B cell (primary cell): Measurements from ENCODE around the gene TPRG1L. TPM values are rescaled to one million over a fixed set of nuclear protein-coding genes. Genes with fewer than 3 reads are reported as not detected.

ENCODE experiments used
- ATAC-seq: fragments of 200-7000 bp; cut with Tn5 transposase; one replicate; pipeline ENCODE4 v1.10.0; 2021; ENCODE audit warnings: low read depth, mild to moderate bottlenecking, moderate number of reproducible peaks, moderate library complexity
- CTCF ChIA-PET: fragments of 350-600 bp; sonication (Branson Sonifier 250); formaldehyde crosslinking; loops from one replicate; lab custom pipeline; 2021; ENCODE audit warnings: antibody characterized with exemption, inconsistent platforms; lab: Charles Lee
- POLR2A ChIA-PET: fragments of 350-600 bp; sonication (Branson Sonifier 250); formaldehyde crosslinking; loops from one replicate; lab custom pipeline; 2021; ENCODE audit warnings: antibody characterized with exemption; lab: Charles Lee
- DNase-seq: peaks from one replicate; pipeline ENCODE4 v3.0.0; 2013
- H2AFZ ChIP-seq: 2 replicates; pipeline ENCODE4 v1.6.1; 2012; ENCODE audit warnings: mild to moderate bottlenecking, low read depth, low read length; ENCODE audit not compliant: insufficient read depth, poor library complexity, severe bottlenecking
- H3K27ac ChIP-seq, 2 donors: 1 replicate in 1 of 2; 2 replicates in 1 of 2; pipeline ENCODE4 v1.5.1; 2012 to 2013; ENCODE audit warnings: low read length in 2 of 2, mild to moderate bottlenecking in 2 of 2, moderate library complexity in 1 of 2
- H3K27me3 ChIP-seq, 4 experiments: fragments of 200-600 bp in 1 of 4; sonication (generic) in 1 of 4; replicated peaks in 1 of 4; 1 replicate in 2 of 4; 2 replicates in 2 of 4; pipeline versions ENCODE4 v1.6.1 to v1.7.0; 2013 to 2016; ENCODE audit warnings: low read length in 3 of 4, mild to moderate bottlenecking in 2 of 4, mixed read lengths in 1 of 4, moderate library complexity in 1 of 4; ENCODE audit not compliant: insufficient read depth in 4 of 4, control insufficient read depth in 3 of 4; ENCODE audit errors: control extremely low read depth in 1 of 4
- H3K36me3 ChIP-seq, 2 experiments: replicated peaks in 1 of 2; 1 replicate in 1 of 2; 2 replicates in 1 of 2; pipeline versions ENCODE4 v1.6.1 to v1.7.1; 2013; ENCODE audit warnings: low read length in 1 of 2; ENCODE audit not compliant: insufficient read depth in 2 of 2, control insufficient read depth in 1 of 2; ENCODE audit errors: control extremely low read depth in 1 of 2, extremely low read depth in 1 of 2
- H3K4me1 ChIP-seq, 2 donors: fragments of 200-600 bp in 1 of 2; sonication (generic) in 1 of 2; 1 replicate in 1 of 2; 2 replicates in 1 of 2; pipeline versions ENCODE4 v1.5.1 to v1.6.1; 2013 to 2017; ENCODE audit warnings: low read length in 2 of 2; ENCODE audit not compliant: control insufficient read depth in 2 of 2, insufficient read depth in 2 of 2
- H3K4me2 ChIP-seq: replicated peaks from 2 replicates; pipeline ENCODE3; 2012; ENCODE audit warnings: mild to moderate bottlenecking, low read depth, low read length; ENCODE audit not compliant: poor library complexity, severe bottlenecking
- H3K4me3 ChIP-seq, 5 experiments: fragments of 200-600 bp in 1 of 5; sonication (generic) in 1 of 5; 1 replicate in 3 of 5; 2 replicates in 2 of 5; pipeline versions ENCODE4 v1.5.1 to v1.7.0; 2011 to 2016; ENCODE audit warnings: low read length in 4 of 5, mild to moderate bottlenecking in 4 of 5, low read depth in 2 of 5, control low read depth in 1 of 5, moderate library complexity in 1 of 5; ENCODE audit not compliant: insufficient read depth in 1 of 5; ENCODE audit errors: control extremely low read depth in 1 of 5, extremely low read depth in 1 of 5
- H3K79me2 ChIP-seq: fragments of 200-600 bp; sonication (generic); one replicate; pipeline ENCODE4 v1.6.0; 2016; ENCODE audit warnings: low read length; ENCODE audit not compliant: control insufficient read depth, insufficient read depth
- H3K9ac ChIP-seq: fragments of 200-600 bp; sonication (generic); 2 replicates; pipeline ENCODE4 v1.6.1; 2017; ENCODE audit warnings: mild to moderate bottlenecking, low read length, moderate library complexity
- H3K9me3 ChIP-seq, 3 donors: one replicate each; pipeline versions ENCODE4 v1.6.1 to v1.7.1; 2013; ENCODE audit warnings: low read length in 2 of 3; ENCODE audit not compliant: control insufficient read depth in 2 of 3, insufficient read depth in 1 of 3; ENCODE audit errors: control extremely low read depth in 1 of 3
- H4K20me1 ChIP-seq: 2 replicates; pipeline ENCODE4 v1.6.0; 2012; ENCODE audit warnings: mild to moderate bottlenecking, low read length; ENCODE audit not compliant: insufficient read depth, control insufficient read depth, poor library complexity, severe bottlenecking
- H3K27ac Mint-ChIP-seq: one replicate; pipeline ENCODE4 v1.8.0; 2021; ENCODE audit warnings: mixed read lengths
- H3K27me3 Mint-ChIP-seq: one replicate; pipeline ENCODE4 v1.8.0; 2021; ENCODE audit warnings: mixed read lengths
- H3K4me1 Mint-ChIP-seq: one replicate; pipeline ENCODE4 v1.8.0; 2021; ENCODE audit warnings: mixed read lengths
- H3K4me3 Mint-ChIP-seq: one replicate; pipeline ENCODE4 v1.8.0; 2021; ENCODE audit warnings: mixed read lengths
- H3K9me3 Mint-ChIP-seq: one replicate; pipeline ENCODE4 v1.8.0; 2022; ENCODE audit warnings: mixed read lengths; ENCODE audit not compliant: insufficient read depth
- CTCF ChIP-seq: fragments of 200-600 bp; IDR thresholded peaks from one replicate; pipeline ENCODE4 v1.8.0; 2022; ENCODE audit warnings: antibody characterized with exemption, mild to moderate bottlenecking
- EZH2 ChIP-seq: IDR thresholded peaks from 2 replicates; pipeline ENCODE4 v1.6.1; 2012; ENCODE audit warnings: borderline replicate concordance, low read depth, mild to moderate bottlenecking, moderate library complexity, low read length; ENCODE audit not compliant: insufficient read depth, poor library complexity, severe bottlenecking
- WGBS: methylation state at CpG from one replicate; pipeline ENCODE4 v1.1.5; 2013; ENCODE audit warnings: missing lambda C conversion rate; ENCODE audit not compliant: insufficient coverage; 5-methylcytosine and 5-hydroxymethylcytosine counted together
- intact Hi-C: fragments of 100-400 bp; cut with micrococcal nuclease; formaldehyde crosslinking; loops from one replicate; pipeline ENCODE4 v1.10.0; 2022
- polyA plus RNA-seq: library from polyadenylated mRNA; depleted of rRNA; stranded (reverse); fragments of >200 nt; gene quantifications from 2 replicates; pipeline ENCODE4 v1.2.3, GENCODE V29; 2012
- total RNA-seq, 2 donors: library from RNA; stranded (reverse); fragments of 120-200 nt in 1 of 2; gene quantifications; 1 replicate in 1 of 2; 2 replicates in 1 of 2; pipeline versions ENCODE4 v1.2.3 to v1.2.4, GENCODE V29; 2013 to 2022

The TPRG1L gene
- total and polyA plus RNA-seq, 2 donors (not counting 1 experiment from before 2014, with no cell fraction given) = 19.5 to 48.6 TPM

- no peak overlapping the region for H3K9ac ChIP-seq
- POLR2A ChIA-PET = no interaction called here
- CTCF ChIA-PET = interaction anchor here (1.5 to 2.0 kb wide), 3 partner anchors 21 to 28 kb away, joined by 4 to 6 read pairs (median 4); partner anchors contain the start of gene WRAP73
- H3K27me3 ChIP-seq = peaks cover 0 to 3% (median 0%) of the 10 kb centered on the region in 4 experiments
- Mint-ChIP-seq H3K4me3 (peak overlapping the region; percentile 84), H3K27ac (peak overlapping the region; percentile 80), H3K9me3 (no peaks in the 10 kb centered on the region), H3K27me3 (no peaks in the 10 kb centered on the region), H3K4me1 (peaks cover 63% of the 10 kb centered on the region)
- H3K4me1 ChIP-seq = peaks cover 51 to 66% of the 10 kb centered on the region in 2 donors
- WGBS = 79% methylated on average over 29 of the region's 30 CpGs
- H4K20me1 ChIP-seq = no peaks in the 10 kb centered on the region
- ATAC-seq = no peak
- no peak overlapping the region for H3K4me3 ChIP-seq
- no peaks in the 10 kb centered on the region for H3K79me2 ChIP-seq
- peak overlapping the region; percentile 68 for H3K4me2 ChIP-seq
- DNase-seq = no peak
- H3K27ac ChIP-seq = peak overlapping the region in 1 of 2 donors; percentile 43
- TF ChIP-seq CTCF = no peak
- no peak overlapping the region for H2AFZ ChIP-seq
- H3K36me3 ChIP-seq = no peaks in the 10 kb centered on the region
- no peaks in the 10 kb centered on the region for H3K9me3 ChIP-seq
- intact Hi-C loops = no loop called here
Measured at GRCh38 chr1:3674100-3675094, 49.6 kb downstream of the TPRG1L start.

- H4K20me1 ChIP-seq = no peaks in the 10 kb centered on the region
- H3K9ac ChIP-seq = no peak overlapping the region
- H3K4me1 ChIP-seq = peaks cover 52 to 76% of the 10 kb centered on the region in 2 donors
- H3K27me3 ChIP-seq = peaks cover 0 to 3% (median 0%) of the 10 kb centered on the region in 4 experiments
- no peak for DNase-seq
- no peak overlapping the region for H3K4me3 ChIP-seq
- H3K9me3 ChIP-seq = peaks cover 0 to 7% (median 0%) of the 10 kb centered on the region in 3 donors
- TF ChIP-seq EZH2 (no peak), CTCF (no peak)
- Mint-ChIP-seq H3K27me3 (no peaks in the 10 kb centered on the region), H3K4me3 (no peak overlapping the region), H3K4me1 (peaks cover 74% of the 10 kb centered on the region), H3K9me3 (no peaks in the 10 kb centered on the region), H3K27ac (peak overlapping the region; percentile 68)
- H2AFZ ChIP-seq = no peak overlapping the region
- 90% methylated on average over 11 of the region's 11 CpGs for WGBS
- no peaks in the 10 kb centered on the region for H3K79me2 ChIP-seq
- intact Hi-C loops = no loop called here
- no peak overlapping the region for H3K4me2 ChIP-seq
- H3K36me3 ChIP-seq = no peaks in the 10 kb centered on the region
- no peak for ATAC-seq
- ChIA-PET CTCF (no interaction called here), POLR2A (no interaction called here)
- H3K27ac ChIP-seq = no peak overlapping the region
Measured at GRCh38 chr1:3675436-3675835, 50.6 kb downstream of the TPRG1L start.
